H1 (cell line): ENCODE results near the gene CAT. TPM values are rescaled to one million over a fixed set of nuclear protein-coding genes. Genes with fewer than 3 reads are reported as not detected.

Experiments used
- CTCF ChIA-PET: fragments of 300-600 bp; sonication (Branson Sonifier 250); formaldehyde crosslinking; loops from one replicate; lab custom pipeline; 2021; ENCODE audit not compliant: partially characterized antibody; lab: Charles Lee
- POLR2A ChIA-PET: fragments of 300-600 bp; sonication (Branson Sonifier 250); formaldehyde crosslinking; loops from one replicate; lab custom pipeline; 2021; ENCODE audit warnings: inconsistent platforms; ENCODE audit not compliant: partially characterized antibody; lab: Charles Lee
- DNase-seq, 2 experiments: peaks; one replicate each; pipeline versions ENCODE4 v3.0.0 to v3.0.0-alpha.2; 2010 to 2022; ENCODE audit warnings: low spot score in 2 of 2, low read depth in 1 of 2, mixed read lengths in 1 of 2
- FAIRE-seq: peaks from 2 replicates; lab custom pipeline; 2011; peaks lifted over from hg19 to GRCh38; lab: Jason Lieb, UNC
- H2AFZ ChIP-seq: 2 replicates; pipeline ENCODE4 v1.8.1; 2012; ENCODE audit warnings: low read length, inconsistent platforms
- H2AK5ac ChIP-seq: 2 replicates; pipeline ENCODE4 v1.6.1; 2013; ENCODE audit warnings: low read depth, low read length
- H2BK120ac ChIP-seq: replicated peaks from 2 replicates; pipeline ENCODE3; 2013; ENCODE audit warnings: low read depth, low read length, inconsistent platforms
- H2BK12ac ChIP-seq: 2 replicates; pipeline ENCODE4 v1.6.1; 2013; ENCODE audit warnings: low read depth, low read length
- H2BK15ac ChIP-seq: 2 replicates; pipeline ENCODE4 v1.6.1; 2013; ENCODE audit warnings: low read length
- H2BK20ac ChIP-seq: 2 replicates; pipeline ENCODE4 v1.6.1; 2013; ENCODE audit warnings: low read length
- H2BK5ac ChIP-seq: 2 replicates; pipeline ENCODE4 v1.6.1; 2013; ENCODE audit warnings: low read depth, low read length
- H3K14ac ChIP-seq: 2 replicates; pipeline ENCODE4 v1.6.1; 2013; ENCODE audit warnings: inconsistent platforms; ENCODE audit not compliant: insufficient read length
- H3K18ac ChIP-seq: 2 replicates; pipeline ENCODE4 v1.6.1; 2013; ENCODE audit warnings: low read length; ENCODE audit errors: extremely low read depth
- H3K23ac ChIP-seq: 2 replicates; pipeline ENCODE4 v1.6.1; 2013; ENCODE audit warnings: inconsistent platforms; ENCODE audit not compliant: insufficient read length
- H3K23me2 ChIP-seq: 2 replicates; pipeline ENCODE4 v1.6.1; 2013; ENCODE audit warnings: low read depth, low read length
- H3K27ac ChIP-seq: 2 replicates; pipeline ENCODE4 v1.6.1; 2011; ENCODE audit warnings: low read depth, low read length, inconsistent platforms
- H3K27me3 ChIP-seq, 4 experiments: replicated peaks in 1 of 4; 1 replicate in 1 of 4; 2 replicates in 3 of 4; pipeline versions ENCODE4 v1.6.1 to v1.8.1; 2011 to 2013; ENCODE audit warnings: low read length in 3 of 4, mild to moderate bottlenecking in 3 of 4, inconsistent platforms in 2 of 4, mixed read lengths in 2 of 4, moderate library complexity in 1 of 4; ENCODE audit not compliant: control insufficient read depth in 3 of 4, insufficient read depth in 3 of 4; ENCODE audit errors: extremely low read depth in 1 of 4
- H3K36me3 ChIP-seq, 4 experiments: 2 replicates each; pipeline versions ENCODE4 v1.6.1 to v1.8.1; 2011 to 2013; ENCODE audit warnings: mild to moderate bottlenecking in 4 of 4, low read length in 3 of 4, moderate library complexity in 2 of 4, control low read depth in 1 of 4, inconsistent platforms in 1 of 4; ENCODE audit not compliant: insufficient read depth in 4 of 4, control insufficient read depth in 2 of 4
- H3K4ac ChIP-seq: replicated peaks from 2 replicates; pipeline ENCODE3; 2013; ENCODE audit warnings: low read length, low read depth, mixed read lengths, inconsistent platforms; ENCODE audit not compliant: insufficient read length
- H3K4me1 ChIP-seq, 4 experiments: replicated peaks in 1 of 4; 1 replicate in 1 of 4; 2 replicates in 3 of 4; pipeline versions ENCODE4 v1.6.1 to v1.8.1; 2011 to 2013; ENCODE audit warnings: low read length in 3 of 4, inconsistent platforms in 2 of 4, mixed read lengths in 1 of 4; ENCODE audit not compliant: insufficient read depth in 4 of 4, control insufficient read depth in 3 of 4
- H3K4me2 ChIP-seq, 2 experiments: 2 replicates each; pipeline versions ENCODE4 v1.6.1 to v1.8.1; 2011 to 2013; ENCODE audit warnings: low read depth in 2 of 2, low read length in 2 of 2, control low read depth in 1 of 2, inconsistent platforms in 1 of 2, mild to moderate bottlenecking in 1 of 2; ENCODE audit not compliant: insufficient read depth in 1 of 2
- H3K4me3 ChIP-seq, 4 experiments: fragments of 200-600, 300-600 bp in 1 of 4; sonication (generic), shearing (Covaris generic), sonication (Bioruptor Twin) in 1 of 4; 2 replicates each; pipeline versions ENCODE4 v1.5.1 to v1.8.1; 2011 to 2016; ENCODE audit warnings: low read length in 4 of 4, low read depth in 3 of 4, control low read depth in 2 of 4, inconsistent platforms in 2 of 4, mild to moderate bottlenecking in 2 of 4, mixed read lengths in 1 of 4, moderate library complexity in 1 of 4; ENCODE audit not compliant: insufficient read depth in 2 of 4; ENCODE audit errors: extremely low read depth in 1 of 4
- H3K56ac ChIP-seq: replicated peaks from 2 replicates; pipeline ENCODE3; 2013; ENCODE audit warnings: low read depth, mild to moderate bottlenecking, mixed read lengths, low read length, inconsistent platforms; ENCODE audit not compliant: insufficient read length
- H3K79me1 ChIP-seq: 2 replicates; pipeline ENCODE4 v1.6.1; 2013; ENCODE audit warnings: low read depth, low read length, control low read depth
- H3K79me2 ChIP-seq, 2 experiments: 2 replicates each; pipeline versions ENCODE4 v1.6.1 to v1.8.1; 2012 to 2013; ENCODE audit warnings: low read length in 2 of 2, mild to moderate bottlenecking in 2 of 2, inconsistent platforms in 1 of 2; ENCODE audit not compliant: insufficient read depth in 2 of 2, control insufficient read depth in 1 of 2
- H3K9ac ChIP-seq, 4 experiments: replicated peaks in 1 of 4; 1 replicate in 1 of 4; 2 replicates in 3 of 4; pipeline versions ENCODE4 v1.6.1 to v1.8.1; 2011 to 2013; ENCODE audit warnings: low read depth in 3 of 4, low read length in 3 of 4, control low read depth in 2 of 4, mild to moderate bottlenecking in 2 of 4, moderate library complexity in 2 of 4, inconsistent platforms in 1 of 4; ENCODE audit errors: extremely low read depth in 1 of 4
- H3K9me3 ChIP-seq, 2 experiments: 2 replicates each; pipeline versions ENCODE4 v1.6.1 to v1.8.1; 2012 to 2013; ENCODE audit warnings: mild to moderate bottlenecking in 2 of 2, moderate library complexity in 2 of 2, control low read depth in 1 of 2, inconsistent platforms in 1 of 2, low read depth in 1 of 2, low read length in 1 of 2, mixed read lengths in 1 of 2; ENCODE audit not compliant: insufficient read depth in 2 of 2
- H4K20me1 ChIP-seq, 2 experiments: replicated peaks in 1 of 2; 2 replicates each; pipeline versions ENCODE3 to v1.8.1; 2011 to 2013; ENCODE audit warnings: inconsistent platforms in 2 of 2, low read length in 2 of 2, mild to moderate bottlenecking in 1 of 2; ENCODE audit not compliant: insufficient read depth in 2 of 2, control insufficient read depth in 1 of 2
- H4K5ac ChIP-seq: 2 replicates; pipeline ENCODE4 v1.6.1; 2013; ENCODE audit warnings: low read length, low read depth, mixed read lengths, inconsistent platforms; ENCODE audit not compliant: insufficient read length
- H4K8ac ChIP-seq: 2 replicates; pipeline ENCODE4 v1.8.0; 2013; ENCODE audit warnings: mild to moderate bottlenecking, moderate library complexity, low read length, inconsistent platforms; ENCODE audit not compliant: insufficient read depth; ENCODE audit errors: extremely low read depth
- H4K91ac ChIP-seq: replicated peaks from 2 replicates; pipeline ENCODE3; 2013; ENCODE audit warnings: low read length, mixed read lengths, inconsistent platforms; ENCODE audit not compliant: insufficient read length
- CHD1 ChIP-seq: IDR thresholded peaks from 2 replicates; pipeline ENCODE4 v1.6.1; 2012; ENCODE audit warnings: low read depth, low read length, improper control_type of control experiment
- RFX5 ChIP-seq: IDR thresholded peaks from 2 replicates; pipeline ENCODE4 v1.6.1; 2011; ENCODE audit warnings: low read depth, low read length, improper control_type of control experiment, borderline replicate concordance
- SP2 ChIP-seq: IDR thresholded peaks from 2 replicates; pipeline ENCODE4 v1.6.1; 2012; ENCODE audit warnings: mild to moderate bottlenecking, low read length, inconsistent platforms
- WGBS, 2 experiments: shearing (Covaris generic) in 1 of 2; methylation state at CpG; one replicate each; pipeline versions ENCODE4 v1.1.6 to v1.1.7; 2013 to 2015; ENCODE audit warnings: low lambda C conversion rate in 2 of 2, mixed read lengths in 2 of 2, inconsistent platforms in 1 of 2, low coverage in 1 of 2, missing lambda C conversion rate in 1 of 2; ENCODE audit not compliant: insufficient replicate concordance in 2 of 2, insufficient coverage in 1 of 2, insufficient read length in 1 of 2; ENCODE audit errors: extremely low coverage in 1 of 2, missing lambda C conversion rate in 1 of 2; 5-methylcytosine and 5-hydroxymethylcytosine counted together
- polyA plus RNA-seq, 7 experiments: library from polyadenylated mRNA; depleted of rRNA in 3 of 7; stranded (reverse) in 5 of 7; unstranded in 2 of 7; fragments of >200 nt in 5 of 7; fragments of 200-250 nt in 2 of 7; gene quantifications; 1 replicate in 5 of 7; 2 replicates in 1 of 7; 4 replicates in 1 of 7; pipeline versions ENCODE4 v1.2.1 to v1.2.3, GENCODE V29; 2011 to 2013; ENCODE audit warnings: missing spikeins in 2 of 7, mixed read lengths in 2 of 7
- total RNA-seq: library from RNA; stranded (reverse); fragmentation: NEBNext Ultra II Directional; extraction: Animal tissue kit (Norgen Biotek cat#: 25700); gene quantifications from 2 replicates; pipeline ENCODE4 v1.2.1, GENCODE V29; 2021

Gene CAT
- total and polyA plus RNA-seq, 2 of the 8 experiments (the other 6 are each of a cell fraction or from before 2014, with no cell fraction given), result 9.6 to 15.0 TPM

DNA sequence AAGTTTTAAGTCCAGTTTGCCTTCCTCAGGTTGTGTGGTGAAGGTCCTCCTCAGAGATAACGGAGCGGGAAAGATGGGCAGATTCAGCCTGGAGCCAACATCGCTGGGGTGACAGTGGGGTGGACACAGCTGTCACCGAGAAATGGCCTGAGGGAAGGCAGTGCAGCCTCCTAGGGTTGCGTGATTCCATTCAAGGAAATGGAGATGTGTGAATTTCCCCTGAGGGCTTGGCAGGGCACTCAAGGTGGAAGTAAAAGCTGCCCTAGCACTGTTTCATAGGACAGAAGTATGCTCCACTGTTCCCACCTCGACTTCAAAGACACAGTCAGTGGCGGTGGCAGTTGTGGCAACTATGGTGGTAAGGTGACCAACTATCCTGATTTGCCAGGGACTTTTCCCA is 15.4 kb upstream of the CAT start:
- H3K23ac ChIP-seq, result no peak overlapping the region
- no peaks in the 10 kb centered on the region for H4K20me1 ChIP-seq
- H3K18ac ChIP-seq, result no peak overlapping the region
- DNase-seq, result no peak
- CTCF ChIA-PET, result no interaction called here
- H2AFZ ChIP-seq, result no peak overlapping the region
- no peak overlapping the region for H3K56ac ChIP-seq
- no peaks in the 10 kb centered on the region for H3K79me1 ChIP-seq
- H3K23me2 ChIP-seq, result no peaks in the 10 kb centered on the region
- no peak overlapping the region for H3K14ac ChIP-seq
- FAIRE-seq, result no peak
- H3K4me3 ChIP-seq, result no peak overlapping the region
- no peak overlapping the region for H4K91ac ChIP-seq
- H2BK12ac ChIP-seq, result no peak overlapping the region
- no peak overlapping the region for H4K8ac ChIP-seq
- WGBS, 2 experiments, result 89% methylated on average over 7 of the region's 7 CpGs; no CpG with 5 or more reads in 1 of the 2 experiments
- no peaks in the 10 kb centered on the region for H3K27me3 ChIP-seq
- H2BK5ac ChIP-seq, result no peak overlapping the region
- H3K4ac ChIP-seq, result no peak overlapping the region
- no peaks in the 10 kb centered on the region for H3K4me1 ChIP-seq
- no peaks in the 10 kb centered on the region for H3K9me3 ChIP-seq
- H3K9ac ChIP-seq, result no peak overlapping the region
- POLR2A ChIA-PET, result no interaction called here
- no peak overlapping the region for H2AK5ac ChIP-seq
- H4K5ac ChIP-seq, result no peak overlapping the region
- H3K4me2 ChIP-seq, result no peak overlapping the region
- H3K36me3 ChIP-seq, result no peaks in the 10 kb centered on the region
- H3K79me2 ChIP-seq, result no peaks in the 10 kb centered on the region
- H2BK120ac ChIP-seq, result no peak overlapping the region
- no peak overlapping the region for H3K27ac ChIP-seq
- H2BK20ac ChIP-seq, result no peak overlapping the region
- H2BK15ac ChIP-seq, result no peak overlapping the region
- TF ChIP-seq SP2 (no peak), RFX5 (no peak), CHD1 (no peak)
